Tibial artery (tissue), 4 donors: ENCODE measurements around the gene CHD3.

ENCODE experiments used
- DNase-seq, 2 donors: peaks; one replicate each; pipeline ENCODE4 v3.0.0-alpha.2; 2019
- H3K27ac ChIP-seq, 2 donors: fragments of 200-600 bp; sonication (generic) in 1 of 2; 1 replicate in 1 of 2; 2 replicates in 1 of 2; pipeline ENCODE4 v1.5.1; 2018 to 2019; ENCODE audit warnings: mild to moderate bottlenecking in 1 of 2
- H3K27me3 ChIP-seq, 2 donors: fragments of 200-600 bp; sonication (generic) in 1 of 2; one replicate each; pipeline versions ENCODE4 v1.5.1 to v1.6.0; 2016 to 2019
- H3K36me3 ChIP-seq, 3 donors: fragments of 200-600 bp; sonication (generic) in 2 of 3; one replicate each; pipeline ENCODE4 v1.5.1; 2016 to 2019; ENCODE audit warnings: mild to moderate bottlenecking in 2 of 3
- H3K4me1 ChIP-seq, 4 donors: fragments of 200-600 bp; sonication (generic) in 2 of 4; 1 replicate in 3 of 4; 2 replicates in 1 of 4; pipeline ENCODE4 v1.5.1; 2016 to 2019
- H3K4me3 ChIP-seq, 2 donors: fragments of 200-600 bp; sonication (generic) in 1 of 2; 1 replicate in 1 of 2; 2 replicates in 1 of 2; pipeline ENCODE4 v1.5.1; 2018 to 2019; ENCODE audit warnings: mild to moderate bottlenecking in 2 of 2
- H3K9me3 ChIP-seq, 3 donors: fragments of 200-600 bp; sonication (generic) in 1 of 3; one replicate each; pipeline ENCODE4 v1.5.1; 2016 to 2019
- CTCF ChIP-seq, 2 experiments: fragments of 200-600 bp in 1 of 2; fragments of 450-650 bp in 1 of 2; IDR thresholded peaks; one replicate each; pipeline ENCODE4 v1.5.1; 2017 to 2019; ENCODE audit warnings: antibody characterized with exemption in 2 of 2, mild to moderate bottlenecking in 1 of 2, moderate library complexity in 1 of 2
- intact Hi-C: fragments of 100-400 bp; cut with DNase I; formaldehyde crosslinking; loops from one replicate; pipeline ENCODE4 v1.15.0; 2023; ENCODE audit warnings: low total_unique reads

Gene CHD3

GRCh38 chr17:7887482-7888183 lies 956 bp upstream of the CHD3 start:
- no peak for TF ChIP-seq CTCF (IDR thresholded peaks at IDR 0.05)
- H3K4me3 ChIP-seq = peak overlapping the region; percentile 62 to 66
- H3K9me3 ChIP-seq = no peaks in the 10 kb centered on the region
- intact Hi-C loops = no loop called here
- H3K4me1 ChIP-seq = peaks cover 15 to 48% (median 43%) of the 10 kb centered on the region in 4 donors
- H3K36me3 ChIP-seq = peaks cover 0 to 16% (median 11%) of the 10 kb centered on the region in 3 donors
- peak overlapping the region; percentile 80 to 82 for H3K27ac ChIP-seq
- peak; percentile 93 to 96 for DNase-seq
- H3K27me3 ChIP-seq = peaks cover 0 to 14% of the 10 kb centered on the region in 2 donors

GRCh38 chr17:7889166-7889955 lies 772 bp downstream of the CHD3 start:
- Histone ChIP-seq H3K36me3 (peaks cover 3 to 28% (median 24%) of the 10 kb centered on the region in 3 donors), H3K27me3 (peaks cover 0 to 8% of the 10 kb centered on the region in 2 donors), H3K4me3 (no peak overlapping the region), H3K9me3 (no peaks in the 10 kb centered on the region), H3K27ac (peak overlapping the region; percentile 80 to 82), H3K4me1 (peaks cover 15 to 48% (median 43%) of the 10 kb centered on the region in 4 donors)
- peak; percentile 97 to 99 for DNase-seq
- TF ChIP-seq CTCF (IDR thresholded peaks at IDR 0.05) = peak; percentile 51 to 55
- intact Hi-C loops = no loop called here

GRCh38 chr17:7893187-7893880 lies 4.7 kb downstream of the CHD3 start:
- Histone ChIP-seq H3K36me3 (peaks cover 11 to 63% (median 39%) of the 10 kb centered on the region in 3 donors), H3K27me3 (no peaks in the 10 kb centered on the region), H3K27ac (no peak overlapping the region), H3K4me1 (peaks cover 7 to 18% (median 16%) of the 10 kb centered on the region in 4 donors), H3K9me3 (no peaks in the 10 kb centered on the region), H3K4me3 (no peak overlapping the region)
- intact Hi-C loops = no loop called here
- TF ChIP-seq CTCF (IDR thresholded peaks at IDR 0.05) = no peak
- no peak for DNase-seq

GRCh38 chr17:7894226-7894625 lies 5.6 kb downstream of the CHD3 start:
- TF ChIP-seq CTCF (IDR thresholded peaks at IDR 0.05) = no peak
- peaks cover 15 to 72% (median 48%) of the 10 kb centered on the region in 3 donors for H3K36me3 ChIP-seq
- peaks cover 2 to 9% (median 7%) of the 10 kb centered on the region in 4 donors for H3K4me1 ChIP-seq
- no peaks in the 10 kb centered on the region for H3K27me3 ChIP-seq
- no peak overlapping the region for H3K4me3 ChIP-seq
- intact Hi-C loops = no loop called here
- H3K9me3 ChIP-seq = no peaks in the 10 kb centered on the region
- no peak for DNase-seq
- no peak overlapping the region for H3K27ac ChIP-seq

- no peak for DNase-seq
- no peak overlapping the region for H3K4me3 ChIP-seq
- H3K4me1 ChIP-seq = peaks cover 0 to 3% (median under 1%) of the 10 kb centered on the region in 4 donors
- no peak overlapping the region for H3K27ac ChIP-seq
- H3K36me3 ChIP-seq = peaks cover 22 to 78% (median 50%) of the 10 kb centered on the region in 3 donors
- no peaks in the 10 kb centered on the region for H3K27me3 ChIP-seq
- intact Hi-C loops = loop anchor here (5.0 kb wide), 1 partner anchor 33 kb away; no protein-coding TSS in a partner anchor
- TF ChIP-seq CTCF (IDR thresholded peaks at IDR 0.05) = no peak
- H3K9me3 ChIP-seq = no peaks in the 10 kb centered on the region
These were observed 6.3 kb downstream of the CHD3 start for GRCh38 chr17:7894866-7895265.
